Upper lobe of right lung (tissue), 1 donor: ENCODE results near the gene LAMA5. TPM values are rescaled to one million over a fixed set of nuclear protein-coding genes. Genes with fewer than 3 reads are reported as not detected.

Experiments
- ATAC-seq: fragments of 200-7000 bp; cut with Tn5 transposase; one replicate; pipeline ENCODE4 v1.9.1; 2020; ENCODE audit warnings: mild to moderate bottlenecking, moderate library complexity
- DNase-seq: peaks from one replicate; pipeline ENCODE4 v3.0.0-alpha.2; 2020
- H3K27ac ChIP-seq: fragments of 200-600 bp; one replicate; pipeline ENCODE4 v1.8.0; 2022
- H3K27me3 ChIP-seq: fragments of 200-600 bp; one replicate; pipeline ENCODE4 v1.8.0; 2022; ENCODE audit warnings: mild to moderate bottlenecking
- H3K36me3 ChIP-seq: fragments of 200-600 bp; one replicate; pipeline ENCODE4 v1.8.0; 2022
- H3K4me1 ChIP-seq: fragments of 200-600 bp; one replicate; pipeline ENCODE4 v1.8.0; 2022
- H3K4me3 ChIP-seq: fragments of 200-600 bp; one replicate; pipeline ENCODE4 v1.8.0; 2022; ENCODE audit warnings: mild to moderate bottlenecking
- H3K9me3 ChIP-seq: fragments of 200-600 bp; one replicate; pipeline ENCODE4 v1.8.0; 2022
- CTCF ChIP-seq: fragments of 200-600 bp; IDR thresholded peaks from one replicate; pipeline ENCODE4 v1.8.0; 2022; ENCODE audit warnings: antibody characterized with exemption
- intact Hi-C: fragments of 100-400 bp; cut with DNase I; formaldehyde crosslinking; loops from one replicate; pipeline ENCODE4 v1.11.0; 2022
- total RNA-seq: library from RNA; stranded (reverse); fragmentation: NEBNext Ultra II Directional; extraction: Animal tissue kit (Norgen Biotek cat#: 25700); gene quantifications from one replicate; pipeline ENCODE4 v1.2.1, GENCODE V29; 2021
- donor health status: DM: no; HTN: yes; CAD: no; lungs with severe emphysema.

Gene LAMA5
- total RNA-seq, 1 donor from 2014 or later, result 279 TPM

DNA sequence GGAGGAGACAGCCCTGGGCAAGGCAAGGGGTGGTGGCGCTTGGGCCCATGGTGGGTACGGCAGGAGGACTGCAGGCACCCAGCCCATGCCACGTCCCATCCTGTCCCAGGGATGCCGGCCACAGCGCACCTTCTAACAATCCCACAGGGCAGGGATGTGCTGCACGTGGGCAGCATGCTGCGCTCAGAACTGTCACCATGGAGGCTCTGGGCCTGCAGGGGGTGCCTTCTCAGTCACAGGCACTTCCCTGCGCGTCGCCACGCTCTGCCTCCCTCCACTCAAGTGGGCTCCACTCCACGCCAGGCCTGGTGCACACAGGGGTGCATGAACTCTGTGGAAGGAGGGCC, 37.6 kb upstream of the LAMA5 start:
- no peak overlapping the region for H3K4me3 ChIP-seq
- no peaks in the 10 kb centered on the region for H3K27me3 ChIP-seq
- H3K4me1 ChIP-seq, result peaks cover 27% of the 10 kb centered on the region
- ATAC-seq (no peak), DNase-seq (no peak)
- no peak overlapping the region for H3K27ac ChIP-seq
- intact Hi-C loops, result no loop called here
- no peak for TF ChIP-seq CTCF
- H3K9me3 ChIP-seq, result no peaks in the 10 kb centered on the region
- no peaks in the 10 kb centered on the region for H3K36me3 ChIP-seq

GRCh38 chr20:62404112-62404665, 37.1 kb upstream of the LAMA5 start:
- intact Hi-C loops, result no loop called here
- no peak for DNase-seq

DNA sequence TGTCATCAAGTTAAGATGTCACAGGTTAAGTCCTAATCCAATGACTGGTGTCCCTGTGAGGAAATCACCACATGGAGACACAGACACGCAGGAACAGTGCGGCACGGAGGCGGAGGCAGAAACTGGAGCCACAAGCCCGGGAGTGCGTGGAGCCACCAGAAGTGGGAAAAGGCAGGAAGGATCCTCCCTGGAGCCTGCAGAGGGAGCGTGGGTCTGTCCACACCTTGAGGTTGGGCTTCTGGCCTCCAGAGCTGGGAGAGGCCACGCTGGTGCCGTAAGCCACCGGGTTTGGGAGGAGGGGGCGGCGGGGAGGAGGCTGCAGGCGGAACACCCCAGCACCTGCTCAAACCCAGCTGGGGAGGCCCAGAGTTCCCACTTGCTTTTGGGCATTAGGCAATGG, 36.2 kb upstream of the LAMA5 start:
- DNase-seq (no peak), ATAC-seq (no peak)
- Histone ChIP-seq H3K4me1 (peaks cover 24% of the 10 kb centered on the region), H3K9me3 (no peaks in the 10 kb centered on the region), H3K27me3 (no peaks in the 10 kb centered on the region), H3K27ac (no peak overlapping the region), H3K4me3 (no peak overlapping the region), H3K36me3 (no peaks in the 10 kb centered on the region)
- intact Hi-C loops, result no loop called here
- no peak for TF ChIP-seq CTCF

More at GRCh38 chr20:62404112-62404665, 37.1 kb upstream of the LAMA5 start:
- ATAC-seq, result no peak
- H3K36me3 ChIP-seq, result no peaks in the 10 kb centered on the region
- no peak for TF ChIP-seq CTCF
- H3K27ac ChIP-seq, result no peak overlapping the region
- H3K4me1 ChIP-seq, result peaks cover 24% of the 10 kb centered on the region
- H3K9me3 ChIP-seq, result no peaks in the 10 kb centered on the region
- no peak overlapping the region for H3K4me3 ChIP-seq
- no peaks in the 10 kb centered on the region for H3K27me3 ChIP-seq

- H3K4me1 ChIP-seq, result peaks cover 21% of the 10 kb centered on the region
- no peak overlapping the region for H3K4me3 ChIP-seq
- DNase-seq, result no peak
- H3K27me3 ChIP-seq, result no peaks in the 10 kb centered on the region
- no peak for TF ChIP-seq CTCF
- intact Hi-C loops, result no loop called here
- no peaks in the 10 kb centered on the region for H3K36me3 ChIP-seq
- ATAC-seq, result no peak
- no peak overlapping the region for H3K27ac ChIP-seq
- no peaks in the 10 kb centered on the region for H3K9me3 ChIP-seq
Observed at GRCh38 chr20:62402456-62403150, 35.5 kb upstream of the LAMA5 start.

DNA sequence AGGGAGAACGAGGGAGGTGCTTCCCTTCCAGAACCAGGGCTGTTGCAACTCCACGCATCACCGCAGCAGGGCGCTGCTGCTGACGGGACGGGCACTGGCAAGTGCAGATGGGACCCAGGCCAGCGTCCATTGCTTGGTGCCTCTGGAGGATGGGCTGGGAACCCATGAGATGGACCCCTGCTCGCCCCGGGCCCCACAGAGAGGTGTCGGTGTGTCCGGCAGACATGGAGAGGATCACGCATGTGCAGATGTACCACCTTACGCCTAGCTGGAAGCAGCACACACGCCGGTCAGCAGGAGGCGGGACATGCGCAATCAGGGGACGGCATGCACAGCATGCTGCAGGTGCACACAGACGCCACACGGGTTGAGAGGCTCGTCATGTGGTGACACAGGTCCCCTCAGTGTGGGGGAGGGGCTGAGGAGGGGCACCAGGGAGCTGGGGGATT, 34.2 kb upstream of the LAMA5 start:
- ATAC-seq, result no peak
- no peak for DNase-seq
- intact Hi-C loops, result no loop called here
- Histone ChIP-seq H3K36me3 (no peaks in the 10 kb centered on the region), H3K27ac (no peak overlapping the region), H3K4me1 (peaks cover 16% of the 10 kb centered on the region), H3K9me3 (no peaks in the 10 kb centered on the region), H3K4me3 (no peak overlapping the region), H3K27me3 (no peaks in the 10 kb centered on the region)
- no peak for TF ChIP-seq CTCF
